Measurements from ENCODE around the gene EHBP1. TPM values are rescaled to one million over a fixed set of nuclear protein-coding genes. Genes with fewer than 3 reads are reported as not detected.
A peak's percentile ranks its signal among the peaks of the same experiment; 100 is the strongest.

Gene EHBP1
- total RNA-seq, 1 donor from 2014 or later, result 80.9 TPM

- DNase-seq (ENCODE audit: low spot score), result no peak
Measured at GRCh38 chr2:62783679-62784078, 78.2 kb downstream of the EHBP1 start.

GRCh38 chr2:62784341-62784740 lies 78.8 kb downstream of the EHBP1 start:
- DNase-seq (ENCODE audit: low spot score), result no peak

GRCh38 chr2:62785216-62785615 lies 79.7 kb downstream of the EHBP1 start:
- no peak for DNase-seq (ENCODE audit: low spot score)

- DNase-seq (ENCODE audit: low spot score), result no peak
Measured at GRCh38 chr2:62785810-62786597, 80.5 kb downstream of the EHBP1 start.

GRCh38 chr2:62787386-62787785 lies 81.9 kb downstream of the EHBP1 start:
- DNase-seq (ENCODE audit: low spot score), result peak; percentile 52

- no peak for DNase-seq (ENCODE audit: low spot score)
Measured at GRCh38 chr2:62789518-62789917, 84.0 kb downstream of the EHBP1 start.

GRCh38 chr2:62789918-62790317 lies 84.4 kb downstream of the EHBP1 start:
- no peak for DNase-seq (ENCODE audit: low spot score)

GRCh38 chr2:62792408-62792807 lies 86.9 kb downstream of the EHBP1 start:
- no peak for DNase-seq (ENCODE audit: low spot score)

GRCh38 chr2:62793213-62793612 lies 87.7 kb downstream of the EHBP1 start:
- no peak for DNase-seq (ENCODE audit: low spot score)

GRCh38 chr2:62794791-62795190 lies 89.3 kb downstream of the EHBP1 start:
- no peak for DNase-seq (ENCODE audit: low spot score)

GRCh38 chr2:62795341-62795740 lies 89.8 kb downstream of the EHBP1 start:
- no peak for DNase-seq (ENCODE audit: low spot score)

GRCh38 chr2:62797107-62797506 lies 91.6 kb downstream of the EHBP1 start:
- DNase-seq (ENCODE audit: low spot score), result no peak

- DNase-seq (ENCODE audit: low spot score), result no peak
Measured at GRCh38 chr2:62800618-62801017, 95.1 kb downstream of the EHBP1 start.

GRCh38 chr2:62801110-62801509 lies 95.6 kb downstream of the EHBP1 start:
- DNase-seq (ENCODE audit: low spot score), result no peak

GRCh38 chr2:62801814-62802523 lies 96.5 kb downstream of the EHBP1 start:
- DNase-seq (ENCODE audit: low spot score), result no peak

- no peak for DNase-seq (ENCODE audit: low spot score)
Measured at GRCh38 chr2:62803961-62804360, 98.4 kb downstream of the EHBP1 start.

GRCh38 chr2:62806231-62806630 lies 100.7 kb downstream of the EHBP1 start:
- no peak for DNase-seq (ENCODE audit: low spot score)

GRCh38 chr2:62808554-62808953 lies 103.0 kb downstream of the EHBP1 start:
- DNase-seq (ENCODE audit: low spot score), result no peak

GRCh38 chr2:62811086-62811485 lies 105.6 kb downstream of the EHBP1 start:
- no peak for DNase-seq (ENCODE audit: low spot score)

- no peak for DNase-seq (ENCODE audit: low spot score)
Measured at GRCh38 chr2:62811972-62812371, 106.5 kb downstream of the EHBP1 start.

GRCh38 chr2:62812921-62813825 lies 107.7 kb downstream of the EHBP1 start:
- no peak for DNase-seq (ENCODE audit: low spot score)

GRCh38 chr2:62814123-62814522 lies 108.6 kb downstream of the EHBP1 start:
- DNase-seq (ENCODE audit: low spot score), result no peak

All from umbilical cord (tissue), 2 donors.